B cell (primary cell): ENCODE measurements around the gene IRF2BPL. TPM values are rescaled to one million over a fixed set of nuclear protein-coding genes. Genes with fewer than 3 reads are reported as not detected.

Experiments
- ATAC-seq: fragments of 200-7000 bp; cut with Tn5 transposase; one replicate; pipeline ENCODE4 v1.10.0; 2021; ENCODE audit warnings: low read depth, mild to moderate bottlenecking, moderate number of reproducible peaks, moderate library complexity
- CTCF ChIA-PET: fragments of 350-600 bp; sonication (Branson Sonifier 250); formaldehyde crosslinking; loops from one replicate; lab custom pipeline; 2021; ENCODE audit warnings: antibody characterized with exemption, inconsistent platforms; lab: Charles Lee
- POLR2A ChIA-PET: fragments of 350-600 bp; sonication (Branson Sonifier 250); formaldehyde crosslinking; loops from one replicate; lab custom pipeline; 2021; ENCODE audit warnings: antibody characterized with exemption; lab: Charles Lee
- DNase-seq: peaks from one replicate; pipeline ENCODE4 v3.0.0; 2013
- H2AFZ ChIP-seq: 2 replicates; pipeline ENCODE4 v1.6.1; 2012; ENCODE audit warnings: mild to moderate bottlenecking, low read depth, low read length; ENCODE audit not compliant: insufficient read depth, poor library complexity, severe bottlenecking
- H3K27ac ChIP-seq, 2 donors: 1 replicate in 1 of 2; 2 replicates in 1 of 2; pipeline ENCODE4 v1.5.1; 2012 to 2013; ENCODE audit warnings: low read length in 2 of 2, mild to moderate bottlenecking in 2 of 2, moderate library complexity in 1 of 2
- H3K27me3 ChIP-seq, 4 experiments: fragments of 200-600 bp in 1 of 4; sonication (generic) in 1 of 4; replicated peaks in 1 of 4; 1 replicate in 2 of 4; 2 replicates in 2 of 4; pipeline versions ENCODE4 v1.6.1 to v1.7.0; 2013 to 2016; ENCODE audit warnings: low read length in 3 of 4, mild to moderate bottlenecking in 2 of 4, mixed read lengths in 1 of 4, moderate library complexity in 1 of 4; ENCODE audit not compliant: insufficient read depth in 4 of 4, control insufficient read depth in 3 of 4; ENCODE audit errors: control extremely low read depth in 1 of 4
- H3K36me3 ChIP-seq, 2 experiments: replicated peaks in 1 of 2; 1 replicate in 1 of 2; 2 replicates in 1 of 2; pipeline versions ENCODE4 v1.6.1 to v1.7.1; 2013; ENCODE audit warnings: low read length in 1 of 2; ENCODE audit not compliant: insufficient read depth in 2 of 2, control insufficient read depth in 1 of 2; ENCODE audit errors: control extremely low read depth in 1 of 2, extremely low read depth in 1 of 2
- H3K4me1 ChIP-seq, 2 donors: fragments of 200-600 bp in 1 of 2; sonication (generic) in 1 of 2; 1 replicate in 1 of 2; 2 replicates in 1 of 2; pipeline versions ENCODE4 v1.5.1 to v1.6.1; 2013 to 2017; ENCODE audit warnings: low read length in 2 of 2; ENCODE audit not compliant: control insufficient read depth in 2 of 2, insufficient read depth in 2 of 2
- H3K4me2 ChIP-seq: replicated peaks from 2 replicates; pipeline ENCODE3; 2012; ENCODE audit warnings: mild to moderate bottlenecking, low read depth, low read length; ENCODE audit not compliant: poor library complexity, severe bottlenecking
- H3K4me3 ChIP-seq, 5 experiments: fragments of 200-600 bp in 1 of 5; sonication (generic) in 1 of 5; 1 replicate in 3 of 5; 2 replicates in 2 of 5; pipeline versions ENCODE4 v1.5.1 to v1.7.0; 2011 to 2016; ENCODE audit warnings: low read length in 4 of 5, mild to moderate bottlenecking in 4 of 5, low read depth in 2 of 5, control low read depth in 1 of 5, moderate library complexity in 1 of 5; ENCODE audit not compliant: insufficient read depth in 1 of 5; ENCODE audit errors: control extremely low read depth in 1 of 5, extremely low read depth in 1 of 5
- H3K79me2 ChIP-seq: fragments of 200-600 bp; sonication (generic); one replicate; pipeline ENCODE4 v1.6.0; 2016; ENCODE audit warnings: low read length; ENCODE audit not compliant: control insufficient read depth, insufficient read depth
- H3K9ac ChIP-seq: fragments of 200-600 bp; sonication (generic); 2 replicates; pipeline ENCODE4 v1.6.1; 2017; ENCODE audit warnings: mild to moderate bottlenecking, low read length, moderate library complexity
- H3K9me3 ChIP-seq, 3 donors: one replicate each; pipeline versions ENCODE4 v1.6.1 to v1.7.1; 2013; ENCODE audit warnings: low read length in 2 of 3; ENCODE audit not compliant: control insufficient read depth in 2 of 3, insufficient read depth in 1 of 3; ENCODE audit errors: control extremely low read depth in 1 of 3
- H4K20me1 ChIP-seq: 2 replicates; pipeline ENCODE4 v1.6.0; 2012; ENCODE audit warnings: mild to moderate bottlenecking, low read length; ENCODE audit not compliant: insufficient read depth, control insufficient read depth, poor library complexity, severe bottlenecking
- H3K27ac Mint-ChIP-seq: one replicate; pipeline ENCODE4 v1.8.0; 2021; ENCODE audit warnings: mixed read lengths
- H3K27me3 Mint-ChIP-seq: one replicate; pipeline ENCODE4 v1.8.0; 2021; ENCODE audit warnings: mixed read lengths
- H3K4me1 Mint-ChIP-seq: one replicate; pipeline ENCODE4 v1.8.0; 2021; ENCODE audit warnings: mixed read lengths
- H3K4me3 Mint-ChIP-seq: one replicate; pipeline ENCODE4 v1.8.0; 2021; ENCODE audit warnings: mixed read lengths
- H3K9me3 Mint-ChIP-seq: one replicate; pipeline ENCODE4 v1.8.0; 2022; ENCODE audit warnings: mixed read lengths; ENCODE audit not compliant: insufficient read depth
- EZH2 ChIP-seq: IDR thresholded peaks from 2 replicates; pipeline ENCODE4 v1.6.1; 2012; ENCODE audit warnings: borderline replicate concordance, low read depth, mild to moderate bottlenecking, moderate library complexity, low read length; ENCODE audit not compliant: insufficient read depth, poor library complexity, severe bottlenecking
- WGBS: methylation state at CpG from one replicate; pipeline ENCODE4 v1.1.5; 2013; ENCODE audit warnings: missing lambda C conversion rate; ENCODE audit not compliant: insufficient coverage; 5-methylcytosine and 5-hydroxymethylcytosine counted together
- intact Hi-C: fragments of 100-400 bp; cut with micrococcal nuclease; formaldehyde crosslinking; loops from one replicate; pipeline ENCODE4 v1.10.0; 2022
- polyA plus RNA-seq: library from polyadenylated mRNA; depleted of rRNA; stranded (reverse); fragments of >200 nt; gene quantifications from 2 replicates; pipeline ENCODE4 v1.2.3, GENCODE V29; 2012
- total RNA-seq, 2 donors: library from RNA; stranded (reverse); fragments of 120-200 nt in 1 of 2; gene quantifications; 1 replicate in 1 of 2; 2 replicates in 1 of 2; pipeline versions ENCODE4 v1.2.3 to v1.2.4, GENCODE V29; 2013 to 2022
- TF ChIP-seq, protein P1 (sequence below): fragments of 200-600 bp; IDR thresholded peaks from one replicate; pipeline ENCODE4 v1.8.0; 2022; ENCODE audit warnings: antibody characterized with exemption, mild to moderate bottlenecking

IRF2BPL gene
- total and polyA plus RNA-seq, 2 donors (not counting 1 experiment from before 2014, with no cell fraction given) = 27.9 to 34.0 TPM

DNA sequence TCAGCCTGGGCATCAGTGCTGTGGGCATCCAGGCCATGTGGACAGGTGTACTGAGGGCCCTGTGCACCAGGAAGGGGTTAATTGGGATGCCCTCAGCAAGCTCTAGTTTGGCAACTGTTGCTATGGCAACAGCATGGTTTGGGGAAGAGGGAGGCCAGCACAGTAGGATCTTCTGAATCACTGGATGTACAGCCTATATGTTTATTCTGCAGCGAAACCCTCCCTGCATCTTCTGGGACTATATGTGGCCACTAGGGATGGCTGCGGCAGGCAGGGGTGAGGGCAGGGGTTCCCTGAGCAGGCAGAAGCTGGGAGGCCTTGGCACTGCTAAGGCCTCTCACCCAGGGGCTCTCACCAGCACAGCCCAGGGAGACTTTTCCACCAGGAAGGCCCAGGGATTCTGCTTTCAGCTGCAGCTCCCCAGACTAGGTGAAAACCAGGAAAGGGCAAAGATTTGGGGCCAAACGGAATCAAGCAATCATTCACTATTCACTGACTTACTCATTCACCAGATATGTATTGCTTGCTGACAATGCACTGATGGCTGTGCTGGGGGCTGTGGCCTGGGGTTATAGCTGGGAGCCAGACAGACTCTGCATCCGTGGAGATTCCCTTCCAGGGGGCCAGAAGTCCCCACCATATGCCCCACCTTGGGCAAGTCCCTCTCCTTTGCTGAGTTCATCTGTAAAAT lies 42.8 kb downstream of the IRF2BPL start:
- CTCF ChIA-PET = interaction anchor here (1.9 kb wide), 1 partner anchor 85 kb away, joined by 6 read pairs; no protein-coding TSS in a partner anchor
- Mint-ChIP-seq H3K27ac (no peak overlapping the region), H3K4me1 (peaks cover 8% of the 10 kb centered on the region)

More for the DNA sequence above, 42.8 kb downstream of the IRF2BPL start:
- H3K4me3 ChIP-seq = no peak overlapping the region
- no peaks in the 10 kb centered on the region for H3K27me3 ChIP-seq
- 100% methylated on average over 2 of the region's 4 CpGs for WGBS
- DNase-seq (no peak), ATAC-seq (no peak)
- POLR2A ChIA-PET = interaction anchor here (0.6 kb wide), 1 partner anchor 124 kb away, joined by 3 read pairs; no protein-coding TSS in a partner anchor
- H3K4me1 ChIP-seq = peaks cover 4 to 7% of the 10 kb centered on the region in 2 donors
- TF ChIP-seq EZH2 = no peak
- TF ChIP-seq, protein P1, sequence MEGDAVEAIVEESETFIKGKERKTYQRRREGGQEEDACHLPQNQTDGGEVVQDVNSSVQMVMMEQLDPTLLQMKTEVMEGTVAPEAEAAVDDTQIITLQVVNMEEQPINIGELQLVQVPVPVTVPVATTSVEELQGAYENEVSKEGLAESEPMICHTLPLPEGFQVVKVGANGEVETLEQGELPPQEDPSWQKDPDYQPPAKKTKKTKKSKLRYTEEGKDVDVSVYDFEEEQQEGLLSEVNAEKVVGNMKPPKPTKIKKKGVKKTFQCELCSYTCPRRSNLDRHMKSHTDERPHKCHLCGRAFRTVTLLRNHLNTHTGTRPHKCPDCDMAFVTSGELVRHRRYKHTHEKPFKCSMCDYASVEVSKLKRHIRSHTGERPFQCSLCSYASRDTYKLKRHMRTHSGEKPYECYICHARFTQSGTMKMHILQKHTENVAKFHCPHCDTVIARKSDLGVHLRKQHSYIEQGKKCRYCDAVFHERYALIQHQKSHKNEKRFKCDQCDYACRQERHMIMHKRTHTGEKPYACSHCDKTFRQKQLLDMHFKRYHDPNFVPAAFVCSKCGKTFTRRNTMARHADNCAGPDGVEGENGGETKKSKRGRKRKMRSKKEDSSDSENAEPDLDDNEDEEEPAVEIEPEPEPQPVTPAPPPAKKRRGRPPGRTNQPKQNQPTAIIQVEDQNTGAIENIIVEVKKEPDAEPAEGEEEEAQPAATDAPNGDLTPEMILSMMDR = no peak
- H3K4me2 ChIP-seq = no peak overlapping the region
- H4K20me1 ChIP-seq = no peaks in the 10 kb centered on the region
- H3K9me3 ChIP-seq = peaks cover 0 to 9% (median 5%) of the 10 kb centered on the region in 3 donors
- H2AFZ ChIP-seq = no peak overlapping the region
- no peak overlapping the region for H3K9ac ChIP-seq
- no peak overlapping the region for H3K4me3 Mint-ChIP-seq
- H3K27me3 Mint-ChIP-seq = no peaks in the 10 kb centered on the region
- no peaks in the 10 kb centered on the region for H3K36me3 ChIP-seq
- H3K9me3 Mint-ChIP-seq = peaks cover 6% of the 10 kb centered on the region
- H3K27ac ChIP-seq = no peak overlapping the region
- intact Hi-C loops = no loop called here
- H3K79me2 ChIP-seq = no peaks in the 10 kb centered on the region
